IMR-90 (cell line): Measurements from ENCODE around the gene ACKR2. TPM values are rescaled to one million over a fixed set of nuclear protein-coding genes. Genes with fewer than 3 reads are reported as not detected.

Experiments used
- ATAC-seq: fragments of 200-7000 bp; cut with Tn5 transposase; 2 replicates; pipeline ENCODE4 v1.9.1; 2020; ENCODE audit warnings: low read depth, mild to moderate bottlenecking, moderate library complexity
- BruUV-seq: library from RNA; stranded (reverse); fragments of 400-500 nt; replicated peaks from 2 replicates; lab custom pipeline; 2021; lab: Mats Ljungman, UMichigan
- CTCF ChIA-PET: fragments of 300-600 bp; formaldehyde crosslinking; extraction: SDS; loops from one replicate; lab custom pipeline; 2021; ENCODE audit warnings: antibody characterized with exemption; lab: Yijun Ruan, JAX
- POLR2A ChIA-PET: fragments of 300-600 bp; sonication (Branson Sonifier 250); formaldehyde crosslinking; loops from one replicate; lab custom pipeline; 2022; ENCODE audit warnings: antibody characterized with exemption; ENCODE audit not compliant: unreplicated experiment; lab: Charles Lee
- DNase-seq: peaks from one replicate; pipeline ENCODE4 v3.0.0; 2013
- H2AFZ ChIP-seq: replicated peaks from 2 replicates; pipeline ENCODE3; 2013; ENCODE audit warnings: low read length, mild to moderate bottlenecking; ENCODE audit not compliant: poor library complexity
- H2AK5ac ChIP-seq: 2 replicates; pipeline ENCODE4 v1.6.1; 2013; ENCODE audit warnings: low read depth, low read length, inconsistent platforms
- H2AK9ac ChIP-seq: replicated peaks from 2 replicates; pipeline ENCODE3; 2013; ENCODE audit warnings: mild to moderate bottlenecking, low read depth, low read length, moderate library complexity; ENCODE audit not compliant: poor library complexity
- H2BK120ac ChIP-seq: 2 replicates; pipeline ENCODE4 v1.6.1; 2013; ENCODE audit warnings: low read depth, low read length, inconsistent platforms
- H2BK15ac ChIP-seq: 3 replicates; pipeline ENCODE4 v1.6.1; 2013; ENCODE audit warnings: low read depth, low read length, inconsistent platforms
- H2BK20ac ChIP-seq: 2 replicates; pipeline ENCODE4 v1.6.1; 2013; ENCODE audit warnings: low read depth, mild to moderate bottlenecking, inconsistent platforms, low read length, moderate library complexity
- H2BK5ac ChIP-seq: 2 replicates; pipeline ENCODE4 v1.6.1; 2013; ENCODE audit warnings: mild to moderate bottlenecking, low read depth, low read length, inconsistent platforms; ENCODE audit not compliant: poor library complexity, severe bottlenecking
- H3K14ac ChIP-seq: replicated peaks from 2 replicates; pipeline ENCODE4 v1.6.1; 2013; ENCODE audit warnings: low read depth, low read length, inconsistent platforms
- H3K18ac ChIP-seq: 2 replicates; pipeline ENCODE4 v1.6.1; 2013; ENCODE audit warnings: low read depth, low read length, control low read depth
- H3K23ac ChIP-seq: 2 replicates; pipeline ENCODE4 v1.6.1; 2013; ENCODE audit warnings: low read depth, low read length, inconsistent platforms
- H3K27ac ChIP-seq: 2 replicates; pipeline ENCODE4 v1.5.1; 2013; ENCODE audit warnings: mild to moderate bottlenecking, control low read depth, low read length; ENCODE audit not compliant: insufficient read depth
- H3K27me3 ChIP-seq: 2 replicates; pipeline ENCODE4 v1.6.1; 2013; ENCODE audit warnings: low read length; ENCODE audit not compliant: control insufficient read depth, insufficient read depth
- H3K36me3 ChIP-seq: 2 replicates; pipeline ENCODE4 v1.6.1; 2013; ENCODE audit warnings: low read length, mixed read lengths; ENCODE audit not compliant: control insufficient read depth, insufficient read depth
- H3K4ac ChIP-seq: 2 replicates; pipeline ENCODE4 v1.6.1; 2013; ENCODE audit warnings: low read depth, low read length, inconsistent platforms
- H3K4me1 ChIP-seq: 2 replicates; pipeline ENCODE4 v1.6.1; 2013; ENCODE audit warnings: low read length, mixed read lengths; ENCODE audit not compliant: control insufficient read depth, insufficient read depth
- H3K4me2 ChIP-seq: 2 replicates; pipeline ENCODE4 v1.6.1; 2013; ENCODE audit warnings: low read depth, mild to moderate bottlenecking, control low read depth, low read length, moderate library complexity
- H3K4me3 ChIP-seq: 2 replicates; pipeline ENCODE4 v1.5.1; 2013; ENCODE audit warnings: low read depth, mild to moderate bottlenecking, control low read depth, low read length, moderate library complexity; ENCODE audit not compliant: insufficient read depth
- H3K56ac ChIP-seq: 2 replicates; pipeline ENCODE4 v1.6.1; 2013; ENCODE audit warnings: low read length, inconsistent platforms; ENCODE audit not compliant: insufficient read depth; ENCODE audit errors: extremely low read depth
- H3K79me1 ChIP-seq, 2 experiments: 2 replicates each; pipeline ENCODE4 v1.6.1; 2013; ENCODE audit warnings: low read length in 2 of 2, inconsistent platforms in 1 of 2, low read depth in 1 of 2
- H3K9ac ChIP-seq: 2 replicates; pipeline ENCODE4 v1.6.1; 2013; ENCODE audit warnings: low read depth, low read length, control low read depth
- H3K9me1 ChIP-seq: 2 replicates; pipeline ENCODE4 v1.6.1; 2013; ENCODE audit warnings: low read length, inconsistent platforms; ENCODE audit not compliant: insufficient read depth
- H3K9me3 ChIP-seq: 2 replicates; pipeline ENCODE4 v1.6.1; 2013; ENCODE audit warnings: low read length; ENCODE audit not compliant: control insufficient read depth, insufficient read depth
- H4K20me1 ChIP-seq: 2 replicates; pipeline ENCODE4 v1.6.1; 2013; ENCODE audit warnings: low read length, inconsistent platforms; ENCODE audit not compliant: insufficient read depth
- H4K5ac ChIP-seq: 2 replicates; pipeline ENCODE4 v1.6.1; 2013; ENCODE audit warnings: mild to moderate bottlenecking, low read depth, low read length, control low read depth
- H4K8ac ChIP-seq, 2 experiments: 2 replicates each; pipeline ENCODE4 v1.6.1; 2013; ENCODE audit warnings: low read depth in 2 of 2, low read length in 2 of 2, control low read depth in 1 of 2, inconsistent platforms in 1 of 2
- H4K91ac ChIP-seq: 2 replicates; pipeline ENCODE4 v1.6.1; 2013; ENCODE audit warnings: low read depth, low read length, inconsistent platforms; ENCODE audit not compliant: insufficient read depth
- BHLHE40 ChIP-seq: fragments of 150-350 bp; IDR thresholded peaks from 2 replicates; pipeline ENCODE4 v1.6.1; 2016; ENCODE audit warnings: mild to moderate bottlenecking, low read depth, low read length
- CEBPB ChIP-seq: IDR thresholded peaks from 2 replicates; pipeline ENCODE4 v1.6.1; 2012; ENCODE audit warnings: low read depth, low read length, improper control_type of control experiment
- CHD1 ChIP-seq: IDR thresholded peaks from 2 replicates; pipeline ENCODE4 v1.6.1; 2012; ENCODE audit warnings: low read depth, low read length, improper control_type of control experiment
- ELK1 ChIP-seq: fragments of 150-350 bp; IDR thresholded peaks from 2 replicates; pipeline ENCODE4 v1.6.1; 2016; ENCODE audit warnings: low read depth, mild to moderate bottlenecking, low read length, moderate library complexity, borderline replicate concordance
- NFE2L2 ChIP-seq: fragments of 150-350 bp; IDR thresholded peaks from 2 replicates; pipeline ENCODE4 v1.6.1; 2016; ENCODE audit warnings: low read depth, mild to moderate bottlenecking, low read length
- RAD21 ChIP-seq: IDR thresholded peaks from 2 replicates; pipeline ENCODE4 v1.6.1; 2012; ENCODE audit warnings: low read length, improper control_type of control experiment
- RFX5 ChIP-seq: IDR thresholded peaks from 2 replicates; pipeline ENCODE4 v1.8.0; 2012; ENCODE audit warnings: low read depth, mild to moderate bottlenecking, low read length, moderate library complexity
- SMC3 ChIP-seq: fragments of 150-350 bp; IDR thresholded peaks from 2 replicates; pipeline ENCODE4 v1.6.1; 2016; ENCODE audit warnings: low read depth, mild to moderate bottlenecking, antibody characterized with exemption, low read length, moderate library complexity
- USF2 ChIP-seq: fragments of 150-350 bp; IDR thresholded peaks from 2 replicates; pipeline ENCODE4 v1.6.1; 2017; ENCODE audit warnings: mild to moderate bottlenecking, antibody characterized with exemption, low read length, low read depth
- WGBS, 2 experiments: methylation state at CpG; one replicate each; pipeline versions ENCODE4 v1.1.5 to v1.1.7; 2013; ENCODE audit warnings: missing lambda C conversion rate in 2 of 2; ENCODE audit not compliant: insufficient read length in 1 of 2; ENCODE audit errors: extremely low coverage in 2 of 2; 5-methylcytosine and 5-hydroxymethylcytosine counted together
- dilution Hi-C: fragments of 300-500 bp; cut with HindIII; formaldehyde crosslinking; loops from one replicate; pipeline ENCODE4 v1.14.3; 2018; ENCODE audit warnings: low sequenced_read_pairs; ENCODE audit not compliant: unreplicated experiment
- in situ Hi-C: fragments of 300-500 bp; cut with MboI; formaldehyde crosslinking; loops from 3 replicates; pipeline ENCODE4 v1.14.3; 2019; ENCODE audit warnings: low sequenced_read_pairs, inconsistent platforms, mixed read lengths
- intact Hi-C: fragments of 100-400 bp; cut with micrococcal nuclease; formaldehyde crosslinking; loops from 2 replicates; pipeline ENCODE4 v1.10.0; 2022
- polyA plus RNA-seq, 3 experiments: library from polyadenylated mRNA; depleted of rRNA; stranded (reverse); fragments of >200 nt; gene quantifications; 2 replicates each; pipeline ENCODE4 v1.2.3, GENCODE V29; 2012; ENCODE audit warnings: low replicate concordance in 1 of 3
- total RNA-seq: library from RNA; depleted of rRNA; stranded (reverse); fragments of >200 nt; gene quantifications from 2 replicates; pipeline ENCODE4 v1.2.3, GENCODE V29; 2012
- TF ChIP-seq, protein P1 (sequence below): conservative IDR thresholded peaks from 2 replicates; pipeline ENCODE4 v1.5.1; 2012; ENCODE audit warnings: mild to moderate bottlenecking, low read depth, low read length, improper control_type of control experiment

ACKR2 gene
- total and polyA plus RNA-seq, 2 of the 4 experiments (the other 2 are of a cell fraction), result 0.10 TPM; not detected in 1

DNA sequence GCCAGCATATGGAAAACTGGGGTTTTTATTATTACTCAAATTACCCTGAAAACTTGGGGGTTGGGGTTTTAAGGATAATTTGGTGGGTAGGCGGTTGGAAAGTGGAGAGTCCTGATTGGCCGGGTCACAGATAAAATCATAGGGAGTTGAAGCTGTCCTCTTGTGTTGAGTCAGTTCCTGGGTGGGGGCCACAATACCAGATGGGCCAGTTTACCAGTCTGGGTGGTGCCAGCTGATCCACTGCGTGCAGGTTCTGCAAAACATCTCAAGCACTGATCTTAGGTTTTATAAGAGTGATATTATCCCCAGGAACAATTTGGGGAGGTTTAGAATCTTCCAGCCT, 91.8 kb downstream of the ACKR2 start:
- TF ChIP-seq ELK1 (no peak), BHLHE40 (no peak), USF2 (no peak), NFE2L2 (no peak), CHD1 (no peak), RAD21 (no peak), SMC3 (no peak), CEBPB (no peak), RFX5 (no peak)
- TF ChIP-seq, protein P1, sequence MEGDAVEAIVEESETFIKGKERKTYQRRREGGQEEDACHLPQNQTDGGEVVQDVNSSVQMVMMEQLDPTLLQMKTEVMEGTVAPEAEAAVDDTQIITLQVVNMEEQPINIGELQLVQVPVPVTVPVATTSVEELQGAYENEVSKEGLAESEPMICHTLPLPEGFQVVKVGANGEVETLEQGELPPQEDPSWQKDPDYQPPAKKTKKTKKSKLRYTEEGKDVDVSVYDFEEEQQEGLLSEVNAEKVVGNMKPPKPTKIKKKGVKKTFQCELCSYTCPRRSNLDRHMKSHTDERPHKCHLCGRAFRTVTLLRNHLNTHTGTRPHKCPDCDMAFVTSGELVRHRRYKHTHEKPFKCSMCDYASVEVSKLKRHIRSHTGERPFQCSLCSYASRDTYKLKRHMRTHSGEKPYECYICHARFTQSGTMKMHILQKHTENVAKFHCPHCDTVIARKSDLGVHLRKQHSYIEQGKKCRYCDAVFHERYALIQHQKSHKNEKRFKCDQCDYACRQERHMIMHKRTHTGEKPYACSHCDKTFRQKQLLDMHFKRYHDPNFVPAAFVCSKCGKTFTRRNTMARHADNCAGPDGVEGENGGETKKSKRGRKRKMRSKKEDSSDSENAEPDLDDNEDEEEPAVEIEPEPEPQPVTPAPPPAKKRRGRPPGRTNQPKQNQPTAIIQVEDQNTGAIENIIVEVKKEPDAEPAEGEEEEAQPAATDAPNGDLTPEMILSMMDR, result no peak
- no peak overlapping the region for H2AK5ac ChIP-seq
- no peak overlapping the region for H3K4me2 ChIP-seq
- H3K56ac ChIP-seq, result no peak overlapping the region
- no peak overlapping the region for H3K4ac ChIP-seq
- H2BK15ac ChIP-seq, result no peak overlapping the region
- no peak overlapping the region for H2BK20ac ChIP-seq
- no peak overlapping the region for H2BK120ac ChIP-seq
- no peak overlapping the region for H3K27ac ChIP-seq
- H2BK5ac ChIP-seq, result no peak overlapping the region
- ChIA-PET POLR2A (no interaction called here), CTCF (no interaction called here)
- no peaks in the 10 kb centered on the region for H3K36me3 ChIP-seq
- H3K9me1 ChIP-seq, result no peaks in the 10 kb centered on the region
- no TSS peak for BruUV-seq
- H3K4me1 ChIP-seq, result no peaks in the 10 kb centered on the region
- H4K91ac ChIP-seq, result no peak overlapping the region
- H3K4me3 ChIP-seq, result no peak overlapping the region
- H4K5ac ChIP-seq, result no peak overlapping the region
- H3K9me3 ChIP-seq, result no peaks in the 10 kb centered on the region
- 100% methylated on average over 1 of the region's 3 CpGs; no CpG with 5 or more reads in 1 of the 2 experiments for WGBS, 2 experiments
- no peak overlapping the region for H4K8ac ChIP-seq
- in situ Hi-C loops (no loop called here), intact Hi-C loops (no loop called here), dilution Hi-C loops (no loop called here)
- ATAC-seq (no peak), DNase-seq (no peak)
- peaks cover 4% of the 10 kb centered on the region for H3K27me3 ChIP-seq
- H3K14ac ChIP-seq, result no peak overlapping the region
- no peak overlapping the region for H2AFZ ChIP-seq
- no peak overlapping the region for H3K18ac ChIP-seq
- H3K9ac ChIP-seq, result no peak overlapping the region
- H4K20me1 ChIP-seq, result no peaks in the 10 kb centered on the region
- no peaks in the 10 kb centered on the region for H3K79me1 ChIP-seq
- no peak overlapping the region for H3K23ac ChIP-seq
- H2AK9ac ChIP-seq, result no peak overlapping the region
